ELF-1 (cell line): ENCODE measurements around the gene BRSK2.

Experiments
- DNase-seq: peaks from one replicate; pipeline ENCODE4 v3.0.0-alpha.2; 2016; ENCODE audit warnings: low read depth, low spot score

BRSK2 gene

DNA sequence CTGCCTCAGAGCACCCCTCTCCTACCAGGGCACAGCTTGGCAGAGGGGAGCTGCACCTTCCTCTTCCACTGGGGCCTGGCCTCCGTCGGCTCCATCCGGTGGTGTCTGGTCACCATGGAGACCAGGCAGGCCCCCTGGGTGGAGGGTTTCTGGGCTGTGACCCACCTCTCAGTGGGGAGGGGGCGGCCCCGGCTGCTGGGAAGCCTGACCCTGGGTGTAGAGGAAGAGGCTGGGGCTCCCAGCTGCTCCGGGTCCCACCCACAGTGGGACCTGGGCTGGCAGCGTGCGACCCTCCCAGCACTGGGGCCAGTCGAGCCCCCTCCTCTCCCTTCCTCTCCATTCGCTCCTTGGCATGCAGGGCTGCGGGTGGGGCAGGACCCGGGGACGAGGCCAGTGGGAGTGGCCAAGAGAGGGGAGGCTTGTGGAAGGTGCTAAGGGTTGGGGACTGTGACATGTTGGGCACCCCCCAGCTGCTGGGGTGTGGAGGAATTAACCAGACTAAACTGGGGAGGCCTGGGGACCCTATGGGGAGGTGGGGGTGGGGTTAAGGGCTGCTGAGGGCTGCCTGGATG, 46.8 kb downstream of the BRSK2 start:
- DNase-seq: no peak

DNA sequence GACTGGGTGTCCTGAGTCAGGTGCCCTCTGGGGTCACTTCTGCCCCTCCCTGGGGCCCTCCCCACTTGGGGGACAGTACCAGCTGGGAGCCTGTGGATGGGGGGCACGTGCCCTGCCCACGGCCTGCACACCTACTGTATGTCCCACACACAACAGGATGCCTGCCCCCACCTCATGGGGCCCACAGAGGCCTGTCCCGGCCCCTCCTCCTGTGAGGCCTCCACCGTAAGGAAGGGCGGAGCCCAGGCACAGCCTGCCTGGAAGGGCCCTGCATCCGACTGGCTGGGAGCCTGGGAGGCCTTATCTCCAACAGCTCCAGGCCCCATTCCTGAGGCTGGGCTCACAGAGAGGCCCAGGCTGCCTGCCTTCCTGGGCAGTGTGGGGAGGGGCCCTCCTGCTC, 47.8 kb downstream of the BRSK2 start:
- peak; percentile 67 for DNase-seq

DNA sequence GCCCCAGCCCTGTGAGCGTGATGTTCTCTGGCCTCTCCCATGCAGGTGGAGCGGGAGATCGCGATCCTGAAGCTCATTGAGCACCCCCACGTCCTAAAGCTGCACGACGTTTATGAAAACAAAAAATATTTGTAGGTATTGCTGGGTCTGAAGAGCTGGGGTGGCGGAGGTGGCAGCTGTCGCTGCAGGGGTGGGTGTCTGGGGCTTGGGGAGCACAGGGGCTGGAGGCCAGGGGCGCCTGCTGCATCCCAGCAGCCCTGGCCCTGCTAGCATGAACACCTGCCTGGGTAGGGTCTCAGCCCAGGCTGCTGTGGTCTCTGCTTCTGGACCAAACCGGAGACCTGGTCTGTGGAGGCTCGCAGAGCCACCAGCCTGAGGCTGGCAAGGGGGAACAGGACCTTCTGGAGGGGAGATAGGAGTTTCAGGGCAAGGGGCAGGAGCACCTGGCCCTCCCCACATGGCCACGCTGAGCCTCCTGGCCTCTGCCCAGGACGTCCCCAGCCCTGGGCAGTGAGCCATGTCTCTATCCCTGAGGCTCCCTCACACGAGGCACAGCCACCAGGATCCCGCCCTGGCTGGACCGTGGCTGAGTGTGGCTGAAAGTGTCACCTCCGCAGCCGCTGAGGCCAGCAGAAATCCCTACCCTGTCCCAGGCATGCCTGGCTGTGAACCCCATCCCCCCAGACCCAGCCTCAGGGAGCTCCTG, 48.7 kb downstream of the BRSK2 start:
- no peak for DNase-seq

DNA sequence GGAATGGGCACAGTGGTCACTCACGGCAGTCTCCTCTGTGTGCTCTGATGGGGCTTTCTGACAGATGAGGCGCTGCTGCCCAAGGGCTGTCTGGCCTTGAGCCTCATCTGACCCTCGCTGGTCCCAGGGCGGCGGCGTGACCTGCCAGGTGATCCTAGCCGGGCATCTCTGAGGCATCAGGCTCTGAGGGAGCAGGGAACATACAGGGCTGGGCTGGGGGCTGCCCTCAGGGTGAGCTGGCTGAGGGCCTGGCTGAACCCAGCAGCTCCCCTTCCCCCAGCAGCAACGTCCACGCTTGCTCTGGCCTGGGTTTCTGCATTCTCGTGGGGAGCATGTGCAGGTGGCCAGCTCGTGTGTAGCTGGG, 49.2 kb downstream of the BRSK2 start:
- no peak for DNase-seq

DNA sequence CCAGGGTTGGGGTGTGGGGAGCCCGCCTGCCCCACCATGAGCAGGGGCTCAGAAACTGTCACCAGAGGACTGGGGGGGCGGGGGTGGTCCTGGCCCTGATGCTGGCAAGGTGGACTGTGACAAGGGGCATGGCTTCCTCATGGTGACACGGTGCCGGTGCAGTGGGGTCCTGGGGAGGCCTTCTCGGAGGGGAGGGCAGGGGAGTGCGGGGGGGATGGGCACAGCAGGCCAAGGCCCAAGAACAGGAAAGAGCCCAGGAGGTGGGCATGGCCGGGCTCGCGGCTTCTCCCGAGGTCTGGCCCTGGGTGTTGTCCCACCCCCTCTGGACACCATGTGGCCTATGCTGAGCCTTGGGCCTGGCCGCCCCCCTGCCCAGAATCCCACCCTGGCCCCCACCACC, 49.6 kb downstream of the BRSK2 start:
- DNase-seq: no peak

DNA sequence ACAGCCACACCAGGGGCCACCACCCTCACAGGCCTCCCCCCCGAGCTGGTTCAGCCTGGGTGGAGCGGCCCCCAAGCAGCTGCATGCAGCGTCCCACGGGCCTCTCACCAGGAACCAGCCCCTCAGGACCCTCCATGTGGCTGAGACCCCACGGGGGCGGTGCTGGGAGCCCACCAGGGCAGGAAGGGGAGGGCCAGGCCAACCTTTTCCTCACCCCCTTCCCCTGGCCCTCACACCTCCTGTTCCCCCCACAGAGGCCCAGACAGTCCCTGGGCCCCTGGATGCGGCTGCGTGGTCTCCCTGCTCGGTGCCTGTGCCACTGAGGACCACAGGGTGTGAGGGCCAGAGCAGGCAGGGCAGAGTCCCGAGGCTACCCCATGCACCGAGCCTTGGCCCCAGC, 50.3 kb downstream of the BRSK2 start:
- DNase-seq: no peak

DNA sequence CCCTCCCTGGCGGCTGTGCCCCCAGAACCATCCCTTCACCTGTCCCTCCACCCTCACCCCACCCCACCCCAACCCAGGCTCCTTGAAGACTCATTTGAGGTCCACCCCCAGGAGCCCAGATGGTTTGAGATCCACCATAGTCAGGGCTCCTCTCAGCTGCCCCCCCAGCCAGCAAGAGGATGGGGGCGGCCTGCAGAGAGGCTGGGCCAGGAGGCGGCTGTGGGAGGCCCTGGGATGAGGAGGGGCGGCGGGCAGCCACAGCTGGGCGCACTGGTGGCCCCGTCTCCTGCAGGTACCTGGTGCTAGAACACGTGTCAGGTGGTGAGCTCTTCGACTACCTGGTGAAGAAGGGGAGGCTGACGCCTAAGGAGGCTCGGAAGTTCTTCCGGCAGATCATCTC, 50.8 kb downstream of the BRSK2 start:
- no peak for DNase-seq

DNA sequence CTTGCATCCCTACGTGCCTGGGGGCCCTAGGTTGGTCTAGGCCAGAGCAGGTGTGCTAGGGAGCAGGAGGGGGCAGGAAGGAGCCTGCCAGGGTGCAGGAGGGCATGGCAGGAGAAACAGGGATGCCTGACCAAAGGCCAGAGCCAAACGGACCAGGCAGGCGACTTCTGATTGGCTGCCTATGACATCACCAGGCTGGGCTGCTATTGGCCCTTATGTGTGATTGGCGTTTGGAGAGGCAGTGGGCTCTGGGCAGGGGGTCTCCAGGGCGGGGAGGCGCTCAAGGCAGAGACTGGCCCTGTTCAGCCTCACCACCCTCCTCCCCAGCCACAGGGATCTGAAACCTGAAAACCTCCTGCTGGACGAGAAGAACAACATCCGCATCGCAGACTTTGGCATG, 52.4 kb downstream of the BRSK2 start:
- DNase-seq: peak; percentile 83

DNA sequence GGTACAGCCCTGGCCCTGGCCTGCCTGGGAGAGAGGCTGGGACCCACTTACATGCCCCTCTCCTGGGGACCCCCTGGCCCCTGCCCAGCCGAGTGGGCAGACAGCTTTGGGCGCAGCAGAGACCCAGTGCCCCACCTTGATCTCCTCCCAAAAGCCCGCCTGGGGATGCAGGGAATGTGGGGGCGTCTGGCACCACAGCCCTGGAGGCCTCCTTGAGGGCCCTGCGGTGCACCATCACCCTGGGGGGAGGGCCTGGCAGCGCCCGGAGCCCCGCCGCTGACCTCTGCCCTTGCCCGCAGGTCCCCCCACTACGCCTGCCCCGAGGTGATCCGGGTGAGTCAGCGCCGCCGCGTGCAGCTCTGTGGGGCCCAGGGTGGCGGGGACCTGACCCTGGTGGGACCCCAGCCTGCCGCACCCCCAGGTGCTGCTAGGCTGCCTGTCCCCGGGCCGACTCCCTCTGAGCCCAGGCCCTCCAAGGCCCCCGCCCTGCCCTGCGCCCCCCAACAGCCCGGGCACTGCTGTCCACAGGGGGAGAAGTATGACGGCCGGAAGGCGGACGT, 53.2 kb downstream of the BRSK2 start:
- no peak for DNase-seq

DNA sequence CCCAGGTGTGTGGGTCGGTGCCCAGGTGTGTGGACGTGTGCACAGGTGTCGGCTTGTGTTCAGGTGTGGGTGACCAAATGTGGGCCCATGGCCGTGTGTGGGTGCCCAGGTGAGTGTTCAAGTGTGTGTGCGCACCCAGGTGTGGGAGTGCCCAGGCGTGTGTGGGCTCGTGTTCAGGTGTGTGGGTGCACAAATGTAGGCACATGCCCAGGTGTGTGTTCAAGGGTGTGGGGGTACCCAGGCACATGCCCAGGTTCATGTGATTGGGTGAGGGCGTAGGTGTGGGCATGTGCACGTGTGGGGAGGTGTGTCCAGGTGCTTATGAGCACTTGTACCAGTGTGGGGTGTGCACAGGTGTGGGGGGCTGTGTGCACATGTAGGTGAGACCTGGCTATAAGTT, 54.0 kb downstream of the BRSK2 start:
- DNase-seq: no peak

DNA sequence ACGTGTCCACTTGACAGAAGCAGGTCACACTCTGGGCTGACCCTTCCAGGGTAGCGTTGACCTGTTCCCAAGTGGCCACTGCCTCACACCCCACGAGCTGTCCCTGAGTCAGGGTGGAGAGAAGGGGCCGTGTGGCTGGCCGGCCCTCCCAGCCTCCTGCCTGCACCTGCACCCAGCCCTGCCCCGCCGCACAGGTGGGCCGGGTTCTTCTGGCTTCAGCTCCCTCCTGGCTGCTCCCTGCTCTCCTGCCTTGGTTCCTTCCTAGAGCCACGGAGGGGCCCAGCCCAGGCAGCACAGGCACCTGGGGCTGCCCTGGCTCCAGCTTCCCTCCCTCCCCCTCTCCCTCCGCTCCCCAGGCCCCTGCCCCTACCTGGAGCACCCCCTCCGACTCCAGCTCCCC, 54.6 kb downstream of the BRSK2 start:
- DNase-seq: no peak

DNA sequence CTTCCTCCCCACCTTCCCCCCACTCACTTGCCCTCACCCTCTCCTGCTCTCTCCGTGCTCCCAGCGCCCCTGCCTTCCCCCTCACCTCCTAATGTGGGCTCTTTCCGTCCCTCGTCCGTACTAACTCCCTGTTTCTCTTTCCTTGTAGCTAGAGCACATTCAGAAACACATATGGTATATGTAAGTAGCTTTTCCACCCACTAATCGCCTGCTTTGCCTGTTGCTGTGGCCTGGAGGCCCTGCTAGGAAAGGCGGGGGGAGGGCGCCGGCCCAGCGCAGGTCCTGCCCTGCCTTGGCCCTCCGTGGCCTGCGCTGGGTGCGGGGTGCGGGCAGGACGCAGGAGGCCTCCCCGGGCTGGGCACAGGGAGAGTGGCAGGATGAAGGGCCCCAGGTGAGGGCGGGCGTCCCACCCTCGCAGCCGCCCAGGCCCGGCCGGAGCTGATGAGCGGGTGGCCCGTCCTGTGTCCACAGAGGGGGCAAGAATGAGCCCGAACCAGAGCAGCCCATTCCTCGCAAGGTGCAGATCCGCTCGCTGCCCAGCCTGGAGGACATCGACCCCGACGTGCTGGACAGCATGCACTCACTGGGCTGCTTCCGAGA, 55.2 kb downstream of the BRSK2 start:
- no peak for DNase-seq

DNA sequence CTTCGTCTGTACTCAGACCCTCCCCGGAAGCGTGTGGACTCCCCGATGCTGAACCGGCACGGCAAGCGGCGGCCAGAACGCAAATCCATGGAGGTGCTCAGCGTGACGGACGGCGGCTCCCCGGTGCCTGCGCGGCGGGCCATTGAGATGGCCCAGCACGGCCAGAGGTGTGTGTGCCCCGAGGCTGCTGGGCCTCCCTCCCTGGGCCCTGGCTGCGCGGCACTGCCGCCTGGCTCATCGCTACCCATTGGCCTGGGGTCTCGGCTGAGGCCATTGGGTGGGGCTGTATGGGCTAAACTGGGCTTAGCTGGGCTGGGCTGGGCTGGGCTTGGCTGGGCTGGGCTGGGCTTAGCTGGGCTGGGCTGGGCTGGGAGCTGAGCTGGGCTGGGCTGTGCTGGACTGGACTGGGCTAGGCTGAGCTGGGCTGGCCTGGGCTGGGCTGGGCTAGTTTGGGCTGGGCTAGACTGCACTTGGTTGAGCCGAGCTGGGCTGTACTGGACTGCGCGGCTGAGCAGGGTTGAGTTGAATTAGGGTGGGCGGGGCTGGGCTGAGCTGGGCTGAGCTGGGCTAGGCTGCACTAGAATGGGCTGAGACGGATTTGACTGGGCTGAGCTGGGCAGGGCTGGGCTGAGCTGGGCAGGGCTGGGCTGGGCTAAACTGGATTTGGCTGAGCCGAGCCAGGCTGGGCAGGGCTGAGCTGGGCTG, 56.2 kb downstream of the BRSK2 start:
- peak; percentile 84 for DNase-seq

DNA sequence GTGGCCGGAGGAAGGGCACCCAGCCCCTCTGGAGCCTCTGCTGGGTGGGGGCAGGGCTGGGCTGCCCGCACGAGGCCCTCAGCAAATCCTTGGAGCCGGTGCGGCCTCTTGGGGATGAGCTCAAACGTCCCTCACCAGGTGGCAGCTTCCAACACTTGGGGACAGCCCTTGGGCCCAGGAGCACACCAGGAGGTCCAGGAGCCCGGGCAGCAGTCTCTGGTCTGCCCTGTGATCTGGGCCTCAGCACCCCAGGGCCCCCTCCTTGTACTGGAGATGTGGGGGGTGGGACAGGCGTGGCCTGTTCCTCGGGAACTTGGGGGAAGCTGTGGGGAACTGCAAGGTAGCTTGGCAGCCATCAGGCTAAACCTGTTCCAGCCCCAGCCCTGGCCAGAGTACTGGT, 56.9 kb downstream of the BRSK2 start:
- DNase-seq: no peak

DNA sequence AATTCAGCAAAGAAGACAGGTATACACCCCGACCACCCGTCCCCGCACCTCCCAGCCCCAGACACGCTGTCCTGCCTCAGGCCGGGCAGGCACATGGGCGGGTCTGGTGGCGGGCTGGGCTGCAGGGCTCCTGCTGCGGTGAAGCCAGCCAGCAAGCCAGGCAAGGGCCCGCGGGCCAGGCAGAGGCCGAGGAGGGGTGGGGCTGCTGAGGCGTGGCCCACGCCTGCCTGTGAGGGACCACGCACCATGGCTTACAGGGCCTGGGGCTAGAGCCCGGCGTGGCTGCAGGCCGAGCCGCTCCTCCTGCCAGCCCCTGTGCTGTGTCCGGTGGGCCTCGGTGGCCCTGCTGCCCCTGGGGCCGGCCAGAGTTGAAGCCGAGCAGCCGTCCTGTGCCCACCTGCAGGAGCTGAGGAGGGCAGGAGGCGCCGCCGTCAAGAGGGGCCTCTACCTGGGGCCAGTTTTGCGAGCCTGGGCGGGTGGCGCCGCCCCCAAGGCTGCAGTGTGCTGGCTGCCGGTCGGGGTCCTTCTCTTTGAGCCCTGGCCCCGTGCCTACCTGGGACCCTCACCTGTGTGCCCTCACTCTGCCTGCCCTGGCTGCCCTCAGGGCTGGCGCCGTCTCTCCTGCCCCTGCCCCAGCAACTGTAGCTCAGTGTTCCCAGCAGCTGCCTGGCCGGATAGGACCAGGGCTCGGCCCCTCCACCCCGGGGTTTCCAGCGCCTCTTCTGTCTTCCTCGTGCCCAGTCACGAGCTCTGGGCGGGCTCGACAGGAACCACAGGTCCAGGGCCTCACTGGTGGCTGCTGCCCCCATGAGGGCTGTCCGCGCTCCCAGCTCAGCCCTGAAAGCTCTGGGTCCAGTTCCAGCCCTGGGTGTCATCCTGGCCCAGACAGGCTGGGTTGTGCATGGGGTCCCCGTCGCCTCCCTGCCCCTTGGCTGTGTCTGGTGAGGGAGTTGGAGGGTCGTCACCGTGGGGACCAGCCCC, 58.4 kb downstream of the BRSK2 start:
- DNase-seq: peak; percentile 43

DNA sequence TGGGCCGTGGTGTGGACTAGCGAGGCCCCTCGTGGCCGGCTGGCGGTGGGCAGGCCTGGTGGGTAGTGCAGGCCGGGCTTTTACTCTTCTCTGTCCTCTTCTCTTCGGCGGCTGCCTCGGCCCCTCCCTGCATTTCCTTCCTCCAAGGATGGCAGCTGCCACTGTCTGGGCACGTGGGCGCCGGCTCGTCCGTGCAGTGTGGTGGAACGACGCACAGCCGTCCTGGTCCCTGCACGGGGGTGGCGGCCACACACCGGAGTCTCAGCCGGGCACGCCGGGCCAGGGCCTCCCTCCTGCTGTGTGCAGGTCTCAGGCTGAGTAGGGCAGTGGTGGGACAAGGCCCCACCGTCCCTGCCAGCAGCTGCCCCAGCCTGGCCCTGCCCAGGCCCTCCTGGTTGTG, 59.1 kb downstream of the BRSK2 start:
- no peak for DNase-seq

DNA sequence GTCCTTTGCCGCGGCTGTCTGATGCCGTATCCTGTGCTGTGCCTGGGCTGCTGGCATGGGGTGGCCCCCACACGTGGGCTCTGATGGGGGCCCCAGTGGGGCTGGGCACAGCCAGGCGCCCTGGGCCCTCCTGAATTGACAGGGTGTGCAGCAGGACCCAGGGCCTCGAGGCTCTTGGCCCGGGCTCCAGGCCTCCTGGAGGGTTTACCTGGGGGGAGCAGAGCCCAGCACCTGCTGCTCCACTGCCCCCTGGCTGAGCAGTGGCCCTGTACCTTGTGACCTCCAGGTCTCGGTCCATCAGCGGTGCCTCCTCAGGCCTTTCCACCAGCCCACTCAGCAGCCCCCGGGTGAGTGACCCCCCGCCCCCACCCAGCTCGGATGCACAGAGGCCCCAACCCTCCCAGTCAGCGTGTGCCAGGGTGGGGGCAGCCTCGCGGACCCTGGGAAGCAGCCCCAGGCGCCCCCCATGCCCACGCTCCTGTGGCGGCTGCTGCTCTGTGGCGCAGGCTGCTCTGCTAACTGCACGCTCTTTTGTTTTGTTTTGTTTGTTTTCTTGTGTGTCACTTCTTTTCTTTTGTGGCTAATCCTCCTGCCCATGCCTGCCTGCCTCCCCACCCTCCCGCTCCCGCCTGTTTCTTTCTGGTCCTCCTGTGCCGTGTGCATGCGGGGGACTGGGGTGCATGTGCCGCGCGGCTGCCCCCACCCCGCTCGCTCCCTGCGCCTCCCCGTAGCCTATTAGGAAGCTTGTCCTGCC, 59.9 kb downstream of the BRSK2 start:
- no peak for DNase-seq

DNA sequence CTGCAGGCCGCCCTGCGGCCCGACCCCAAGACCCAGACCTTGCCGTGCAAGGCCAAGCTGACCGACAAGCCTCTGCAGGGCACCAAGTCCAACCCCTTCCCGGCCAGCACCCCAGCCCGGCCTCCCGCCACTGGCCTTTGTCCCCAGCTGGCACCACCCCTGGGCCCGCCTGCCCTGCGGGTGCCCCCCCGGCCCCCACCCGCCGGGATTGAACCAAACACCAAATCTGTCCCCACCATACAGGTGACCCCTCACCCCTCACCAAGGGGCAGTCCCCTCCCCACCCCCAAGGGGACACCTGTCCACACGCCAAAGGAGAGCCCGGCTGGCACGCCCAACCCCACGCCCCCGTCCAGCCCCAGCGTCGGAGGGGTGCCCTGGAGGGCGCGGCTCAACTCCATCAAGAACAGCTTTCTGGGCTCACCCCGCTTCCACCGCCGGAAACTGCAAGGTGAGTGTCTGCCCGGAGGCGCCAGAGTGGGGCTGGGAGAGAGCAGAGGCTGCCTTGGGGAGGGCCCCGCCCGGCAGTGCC, 60.7 kb downstream of the BRSK2 start:
- DNase-seq: no peak

DNA sequence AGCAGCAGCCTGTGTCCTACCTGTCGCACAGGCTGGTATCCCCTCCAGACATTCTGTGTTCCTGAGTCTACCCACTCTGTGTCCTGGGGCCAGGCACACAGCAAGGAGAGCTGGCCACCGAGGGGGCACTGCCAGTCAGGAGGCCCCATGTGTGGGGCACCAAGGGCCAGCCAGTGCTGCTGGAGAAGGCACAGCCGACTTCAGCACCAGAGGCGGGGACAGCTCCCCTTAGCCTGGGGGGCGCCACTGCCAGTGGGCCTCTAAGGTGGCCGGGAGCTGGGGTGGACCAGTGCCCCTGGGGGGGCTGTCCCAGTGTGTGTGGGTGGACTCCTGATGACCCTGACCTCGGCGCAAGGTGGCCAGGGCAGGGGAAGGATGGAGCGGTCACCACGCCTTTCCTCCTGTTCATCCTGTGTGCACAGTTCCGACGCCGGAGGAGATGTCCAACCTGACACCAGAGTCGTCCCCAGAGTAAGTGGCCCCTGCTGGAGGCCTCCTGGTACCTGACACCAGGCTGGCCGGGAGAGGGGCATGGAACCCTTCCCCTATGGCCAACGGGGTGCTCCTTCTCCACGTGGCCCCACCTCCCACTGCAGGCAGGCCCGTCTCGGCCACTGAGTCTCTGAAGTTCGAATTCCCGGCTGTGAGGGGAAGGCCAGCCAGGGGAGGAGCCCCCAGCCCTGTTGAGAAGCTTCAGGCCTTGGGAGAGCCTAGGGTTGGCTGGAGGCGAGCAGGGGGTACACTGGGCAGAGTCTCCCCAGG, 61.4 kb downstream of the BRSK2 start:
- no peak for DNase-seq
